Progenitor cell of endocrine pancreas (in vitro differentiated cells): ENCODE results near the gene INO80. TPM values are rescaled to one million over a fixed set of nuclear protein-coding genes. Genes with fewer than 3 reads are reported as not detected.

Source experiments
- DNase-seq: peaks from one replicate; pipeline ENCODE4 v3.0.0; 2021; ENCODE audit warnings: low spot score; ENCODE audit not compliant: unreplicated experiment
- H3K27ac Mint-ChIP-seq: 2 replicates; pipeline ENCODE4 v1.8.0; 2021; ENCODE audit warnings: mild to moderate bottlenecking, moderate library complexity, mixed read lengths
- H3K27me3 Mint-ChIP-seq: 2 replicates; pipeline ENCODE4 v1.8.0; 2021; ENCODE audit warnings: mixed read lengths
- H3K36me3 Mint-ChIP-seq: 2 replicates; pipeline ENCODE4 v1.8.0; 2022; ENCODE audit warnings: mixed read lengths; ENCODE audit not compliant: insufficient read depth
- H3K4me1 Mint-ChIP-seq: 2 replicates; pipeline ENCODE4 v1.8.0; 2021; ENCODE audit warnings: low read depth, mixed read lengths
- H3K4me3 Mint-ChIP-seq: 2 replicates; pipeline ENCODE4 v1.8.0; 2021; ENCODE audit warnings: low read depth, mild to moderate bottlenecking, moderate library complexity, mixed read lengths
- H3K9me3 Mint-ChIP-seq: 2 replicates; pipeline ENCODE4 v1.8.0; 2021; ENCODE audit warnings: low read depth, mixed read lengths
- total RNA-seq: library from RNA; stranded (reverse); gene quantifications from 2 replicates; pipeline ENCODE4 v1.2.1, GENCODE V29; 2021
- TF ChIP-seq, protein P1 (sequence below): fragments of 200-600 bp; sonication (generic); IDR thresholded peaks from one replicate; pipeline ENCODE4 v1.5.0; 2021; ENCODE audit warnings: antibody characterized with exemption, mild to moderate bottlenecking; ENCODE audit not compliant: unreplicated experiment

INO80 gene
- total RNA-seq, 1 donor from 2014 or later, result 28.1 TPM

DNA sequence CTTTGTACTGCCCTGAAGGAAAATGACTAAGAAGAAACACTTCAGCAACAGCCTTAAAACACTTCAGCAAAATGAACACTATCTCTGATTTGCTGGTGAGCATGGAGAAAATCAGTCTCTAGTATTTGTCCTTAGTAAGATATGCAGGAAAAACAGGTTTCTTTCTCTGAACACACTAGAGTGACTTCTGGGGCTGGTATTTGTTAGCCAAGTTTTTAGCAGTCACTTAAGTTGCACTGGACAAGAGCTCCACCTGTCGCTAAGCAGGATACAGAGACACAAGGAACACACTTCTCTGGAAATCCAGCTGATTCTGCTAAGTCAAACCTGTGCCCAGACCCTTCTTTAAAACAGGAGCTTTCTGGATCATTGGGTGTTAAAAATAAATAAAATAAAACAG is 97.5 kb downstream of the INO80 start:
- Mint-ChIP-seq H3K4me1 (peaks cover 5% of the 10 kb centered on the region), H3K9me3 (no peaks in the 10 kb centered on the region), H3K36me3 (peaks cover 16% of the 10 kb centered on the region), H3K27me3 (no peaks in the 10 kb centered on the region), H3K4me3 (no peak overlapping the region), H3K27ac (peak overlapping the region; percentile 44)
- TF ChIP-seq, protein P1, sequence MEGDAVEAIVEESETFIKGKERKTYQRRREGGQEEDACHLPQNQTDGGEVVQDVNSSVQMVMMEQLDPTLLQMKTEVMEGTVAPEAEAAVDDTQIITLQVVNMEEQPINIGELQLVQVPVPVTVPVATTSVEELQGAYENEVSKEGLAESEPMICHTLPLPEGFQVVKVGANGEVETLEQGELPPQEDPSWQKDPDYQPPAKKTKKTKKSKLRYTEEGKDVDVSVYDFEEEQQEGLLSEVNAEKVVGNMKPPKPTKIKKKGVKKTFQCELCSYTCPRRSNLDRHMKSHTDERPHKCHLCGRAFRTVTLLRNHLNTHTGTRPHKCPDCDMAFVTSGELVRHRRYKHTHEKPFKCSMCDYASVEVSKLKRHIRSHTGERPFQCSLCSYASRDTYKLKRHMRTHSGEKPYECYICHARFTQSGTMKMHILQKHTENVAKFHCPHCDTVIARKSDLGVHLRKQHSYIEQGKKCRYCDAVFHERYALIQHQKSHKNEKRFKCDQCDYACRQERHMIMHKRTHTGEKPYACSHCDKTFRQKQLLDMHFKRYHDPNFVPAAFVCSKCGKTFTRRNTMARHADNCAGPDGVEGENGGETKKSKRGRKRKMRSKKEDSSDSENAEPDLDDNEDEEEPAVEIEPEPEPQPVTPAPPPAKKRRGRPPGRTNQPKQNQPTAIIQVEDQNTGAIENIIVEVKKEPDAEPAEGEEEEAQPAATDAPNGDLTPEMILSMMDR, result peak; percentile 47
- no peak for DNase-seq

DNA sequence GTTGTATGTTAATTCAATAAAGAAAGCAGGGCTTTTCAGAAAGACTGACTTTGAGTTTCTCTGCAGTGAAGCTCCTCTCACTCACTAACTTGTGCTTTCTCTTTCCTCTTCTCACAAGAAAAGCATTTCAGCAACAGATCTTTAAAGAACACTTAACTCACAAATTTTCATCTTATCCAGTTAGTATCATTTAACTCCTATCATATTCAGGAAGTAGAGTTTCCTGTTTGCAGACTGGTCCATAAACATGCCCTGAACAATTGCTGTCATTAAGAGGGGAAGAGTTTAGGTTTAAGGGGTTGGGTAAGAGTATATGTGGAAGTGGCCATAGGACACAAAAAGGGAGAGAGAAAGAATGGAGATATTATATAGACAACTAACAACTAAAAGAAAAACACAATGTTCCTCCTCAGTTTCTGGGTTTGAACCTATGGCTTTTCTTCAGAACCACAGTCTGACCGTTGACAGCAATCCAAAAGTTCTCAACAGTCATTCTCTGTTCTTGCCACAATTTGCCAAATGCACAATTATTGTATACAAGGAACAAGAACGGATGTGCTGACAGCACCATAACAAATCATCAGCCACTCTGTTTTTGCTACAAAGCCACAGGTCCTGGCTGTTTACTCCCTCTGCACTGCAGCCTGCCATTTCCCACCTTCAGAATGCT is 98.9 kb downstream of the INO80 start:
- Mint-ChIP-seq H3K9me3 (no peaks in the 10 kb centered on the region), H3K4me1 (peaks cover 5% of the 10 kb centered on the region), H3K27ac (peak overlapping the region; percentile 26), H3K4me3 (no peak overlapping the region), H3K36me3 (peaks cover 18% of the 10 kb centered on the region), H3K27me3 (no peaks in the 10 kb centered on the region)
- DNase-seq, result no peak
- TF ChIP-seq, protein P1, result no peak

DNA sequence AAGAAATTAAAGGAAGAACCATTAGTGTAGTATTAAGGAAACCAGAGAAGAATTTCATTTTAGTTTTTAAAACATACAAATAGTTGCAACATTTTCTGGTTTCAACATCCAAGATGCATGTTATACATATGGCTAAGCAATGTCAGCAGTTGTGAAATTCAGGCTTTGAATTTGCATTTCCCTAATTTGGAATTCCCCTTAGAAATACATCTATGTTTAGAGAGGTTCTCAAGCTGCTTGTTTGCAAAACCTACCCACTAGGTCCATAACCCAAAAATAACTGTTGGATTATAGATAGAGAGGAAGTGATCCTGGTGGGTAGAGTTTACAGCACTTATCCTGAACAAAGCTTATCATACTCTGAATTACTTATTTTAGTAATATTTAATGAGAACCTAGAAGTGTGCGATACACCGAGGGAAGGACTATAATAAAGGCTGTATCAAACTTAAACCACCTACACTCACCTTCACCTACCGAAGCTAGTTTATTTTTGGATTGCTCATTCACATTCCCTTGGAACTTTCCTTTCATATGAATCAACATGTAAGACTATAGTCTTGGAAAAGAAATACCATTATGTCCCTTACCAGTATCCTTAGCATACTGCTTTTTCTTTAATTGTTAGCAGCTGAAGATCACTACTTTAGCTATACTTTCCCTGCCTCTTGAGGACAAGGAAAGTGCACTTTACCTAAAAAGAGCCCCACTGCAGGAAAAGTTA is 102.2 kb downstream of the INO80 start:
- Mint-ChIP-seq H3K9me3 (no peaks in the 10 kb centered on the region), H3K36me3 (peaks cover 16% of the 10 kb centered on the region), H3K27me3 (no peaks in the 10 kb centered on the region), H3K4me3 (no peak overlapping the region), H3K4me1 (peaks cover 2% of the 10 kb centered on the region), H3K27ac (no peak overlapping the region)
- TF ChIP-seq, protein P1, result no peak
- no peak for DNase-seq

- H3K4me3 Mint-ChIP-seq, result no peak overlapping the region
- H3K27ac Mint-ChIP-seq, result no peak overlapping the region
- H3K27me3 Mint-ChIP-seq, result no peaks in the 10 kb centered on the region
- peaks cover 11% of the 10 kb centered on the region for H3K36me3 Mint-ChIP-seq
- H3K4me1 Mint-ChIP-seq, result no peaks in the 10 kb centered on the region
- no peaks in the 10 kb centered on the region for H3K9me3 Mint-ChIP-seq
- no peak for DNase-seq
- TF ChIP-seq, protein P1, result no peak
Measured at GRCh38 chr15:41011055-41011815, 104.8 kb downstream of the INO80 start.

- Mint-ChIP-seq H3K36me3 (peaks cover 11% of the 10 kb centered on the region), H3K27ac (no peak overlapping the region), H3K27me3 (no peaks in the 10 kb centered on the region), H3K4me3 (no peak overlapping the region), H3K4me1 (no peaks in the 10 kb centered on the region), H3K9me3 (no peaks in the 10 kb centered on the region)
- no peak for DNase-seq
- TF ChIP-seq, protein P1, result no peak
Measured at GRCh38 chr15:41010345-41010744, 105.7 kb downstream of the INO80 start.
